Measurements from ENCODE around the gene SNX3. TPM values are rescaled to one million over a fixed set of nuclear protein-coding genes. Genes with fewer than 3 reads are reported as not detected.

SNX3 gene
- polyA plus RNA-seq, 1 donor from 2014 or later, result 135 TPM

DNA sequence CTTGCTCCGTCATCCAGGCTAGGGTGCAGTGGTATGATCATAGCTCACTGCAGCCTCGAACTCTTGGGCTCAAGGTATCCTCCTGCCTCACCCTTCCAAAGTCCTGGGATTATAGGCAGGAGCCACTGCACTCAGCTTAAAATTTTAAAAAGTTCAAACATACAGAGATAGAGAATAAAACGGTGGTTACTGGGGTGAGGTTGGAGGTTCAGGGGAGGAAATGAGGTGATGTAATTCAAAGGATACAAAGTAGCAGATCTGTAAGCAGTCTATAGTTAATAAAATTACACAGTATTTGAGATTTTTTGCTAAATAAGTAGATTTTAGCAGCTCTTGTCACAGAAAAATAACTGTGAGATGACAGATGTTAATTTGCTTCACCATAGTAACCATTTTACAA is 26.5 kb upstream of the SNX3 start:
- H3K9ac ChIP-seq (ENCODE audit: low read length), result no peak overlapping the region
- no peak overlapping the region for H3K4me3 ChIP-seq (ENCODE audit: low read length)
- no peak overlapping the region for H3K27ac ChIP-seq (ENCODE audit: low read length)
- H3F3A ChIP-seq (ENCODE audit: insufficient read depth, low read length, poor library complexity, severe bottlenecking), result no peaks in the 10 kb centered on the region
- no peak overlapping the region for H2AFZ ChIP-seq (ENCODE audit: low read depth, low read length)
- no peaks in the 10 kb centered on the region for H3K36me3 ChIP-seq (ENCODE audit: insufficient read depth, low read length)
- no peaks in the 10 kb centered on the region for H3K9me2 ChIP-seq (ENCODE audit: insufficient read depth, low read length)
- no peaks in the 10 kb centered on the region for H4K20me1 ChIP-seq (ENCODE audit: insufficient read depth)
- no peaks in the 10 kb centered on the region for H3K79me2 ChIP-seq (replicated peaks; ENCODE audit: insufficient read depth, low read length)
- no peaks in the 10 kb centered on the region for H3K9me3 ChIP-seq (ENCODE audit: low read length)
- no peaks in the 10 kb centered on the region for H3K27me3 ChIP-seq (ENCODE audit: insufficient read depth, low read depth, low read length)
- no peak overlapping the region for H3K4me2 ChIP-seq (ENCODE audit: low read length)
- no peak for TF ChIP-seq TAF1 (IDR thresholded peaks at IDR 0.05; ENCODE audit: low read depth)
- no peak for TF ChIP-seq SMC3 (conservative IDR thresholded peaks at IDR 0.05; ENCODE audit: poor library complexity)
- no peak for TF ChIP-seq EP300 (conservative IDR thresholded peaks at IDR 0.05; ENCODE audit: poor library complexity, severe bottlenecking)
- TF ChIP-seq RAD21 (conservative IDR thresholded peaks at IDR 0.05), result no peak
- no peak for TF ChIP-seq POLR2AphosphoS5 (IDR thresholded peaks at IDR 0.05)
- no peak for TF ChIP-seq MXI1 (conservative IDR thresholded peaks at IDR 0.05; ENCODE audit: poor library complexity, severe bottlenecking)
- no peak for TF ChIP-seq EZH2 (IDR thresholded peaks at IDR 0.05; ENCODE audit: borderline replicate concordance, insufficient read depth, low read length, poor library complexity, severe bottlenecking)
- TF ChIP-seq CTCF (IDR thresholded peaks at IDR 0.05; ENCODE audit: poor library complexity, severe bottlenecking), result no peak
- TF ChIP-seq, protein P1, sequence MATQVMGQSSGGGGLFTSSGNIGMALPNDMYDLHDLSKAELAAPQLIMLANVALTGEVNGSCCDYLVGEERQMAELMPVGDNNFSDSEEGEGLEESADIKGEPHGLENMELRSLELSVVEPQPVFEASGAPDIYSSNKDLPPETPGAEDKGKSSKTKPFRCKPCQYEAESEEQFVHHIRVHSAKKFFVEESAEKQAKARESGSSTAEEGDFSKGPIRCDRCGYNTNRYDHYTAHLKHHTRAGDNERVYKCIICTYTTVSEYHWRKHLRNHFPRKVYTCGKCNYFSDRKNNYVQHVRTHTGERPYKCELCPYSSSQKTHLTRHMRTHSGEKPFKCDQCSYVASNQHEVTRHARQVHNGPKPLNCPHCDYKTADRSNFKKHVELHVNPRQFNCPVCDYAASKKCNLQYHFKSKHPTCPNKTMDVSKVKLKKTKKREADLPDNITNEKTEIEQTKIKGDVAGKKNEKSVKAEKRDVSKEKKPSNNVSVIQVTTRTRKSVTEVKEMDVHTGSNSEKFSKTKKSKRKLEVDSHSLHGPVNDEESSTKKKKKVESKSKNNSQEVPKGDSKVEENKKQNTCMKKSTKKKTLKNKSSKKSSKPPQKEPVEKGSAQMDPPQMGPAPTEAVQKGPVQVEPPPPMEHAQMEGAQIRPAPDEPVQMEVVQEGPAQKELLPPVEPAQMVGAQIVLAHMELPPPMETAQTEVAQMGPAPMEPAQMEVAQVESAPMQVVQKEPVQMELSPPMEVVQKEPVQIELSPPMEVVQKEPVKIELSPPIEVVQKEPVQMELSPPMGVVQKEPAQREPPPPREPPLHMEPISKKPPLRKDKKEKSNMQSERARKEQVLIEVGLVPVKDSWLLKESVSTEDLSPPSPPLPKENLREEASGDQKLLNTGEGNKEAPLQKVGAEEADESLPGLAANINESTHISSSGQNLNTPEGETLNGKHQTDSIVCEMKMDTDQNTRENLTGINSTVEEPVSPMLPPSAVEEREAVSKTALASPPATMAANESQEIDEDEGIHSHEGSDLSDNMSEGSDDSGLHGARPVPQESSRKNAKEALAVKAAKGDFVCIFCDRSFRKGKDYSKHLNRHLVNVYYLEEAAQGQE (IDR thresholded peaks at IDR 0.05; ENCODE audit: borderline replicate concordance), result no peak

DNA sequence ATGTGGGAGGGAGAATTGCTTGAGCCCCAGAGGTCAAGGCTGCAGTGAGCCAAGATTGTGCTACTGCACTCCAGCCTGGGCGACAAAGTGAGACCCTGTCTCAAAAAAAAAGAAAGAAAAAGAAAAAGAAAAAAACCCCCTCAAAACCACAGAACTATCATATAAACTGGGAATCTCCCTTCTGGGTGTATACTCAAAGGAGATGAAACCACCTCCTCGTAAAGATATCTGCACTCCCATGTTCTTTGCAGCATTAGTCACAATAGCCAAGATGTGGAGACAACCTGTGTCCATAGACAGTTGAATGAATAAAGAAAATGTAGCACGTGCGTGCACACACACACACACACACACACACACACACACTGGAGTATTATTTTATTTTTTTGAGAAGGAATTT is 25.5 kb upstream of the SNX3 start:
- no peak for TF ChIP-seq SMC3 (conservative IDR thresholded peaks at IDR 0.05; ENCODE audit: poor library complexity)
- TF ChIP-seq TAF1 (IDR thresholded peaks at IDR 0.05; ENCODE audit: low read depth), result no peak
- TF ChIP-seq EZH2 (IDR thresholded peaks at IDR 0.05; ENCODE audit: borderline replicate concordance, insufficient read depth, low read length, poor library complexity, severe bottlenecking), result no peak
- TF ChIP-seq EP300 (conservative IDR thresholded peaks at IDR 0.05; ENCODE audit: poor library complexity, severe bottlenecking), result no peak
- no peak for TF ChIP-seq POLR2AphosphoS5 (IDR thresholded peaks at IDR 0.05)
- TF ChIP-seq, protein P1 (IDR thresholded peaks at IDR 0.05; ENCODE audit: borderline replicate concordance), result no peak
- TF ChIP-seq RAD21 (conservative IDR thresholded peaks at IDR 0.05), result no peak
- Histone ChIP-seq H3K4me2 (ENCODE audit: low read length) (no peak overlapping the region), H3K9ac (ENCODE audit: low read length) (no peak overlapping the region), H3K79me2 (replicated peaks; ENCODE audit: insufficient read depth, low read length) (no peaks in the 10 kb centered on the region), H2AFZ (ENCODE audit: low read depth, low read length) (no peak overlapping the region), H3K27me3 (ENCODE audit: insufficient read depth, low read depth, low read length) (no peaks in the 10 kb centered on the region), H3F3A (ENCODE audit: insufficient read depth, low read length, poor library complexity, severe bottlenecking) (no peaks in the 10 kb centered on the region), H3K9me3 (ENCODE audit: low read length) (no peaks in the 10 kb centered on the region), H3K9me2 (ENCODE audit: insufficient read depth, low read length) (no peaks in the 10 kb centered on the region), H3K4me3 (ENCODE audit: low read length) (no peak overlapping the region), H4K20me1 (ENCODE audit: insufficient read depth) (no peaks in the 10 kb centered on the region), H3K27ac (ENCODE audit: low read length) (no peak overlapping the region), H3K36me3 (ENCODE audit: insufficient read depth, low read length) (no peaks in the 10 kb centered on the region)
